K562 (cell line): ENCODE data around the gene CMTR1. TPM values are rescaled to one million over a fixed set of nuclear protein-coding genes. Genes with fewer than 3 reads are reported as not detected.
"Not testable (repeated sequence)": the region's sequence is repeated elsewhere in the genome, so short reads cannot be mapped to it uniquely, and the experiment has no call there.

Source experiments
- CC2D1A ChIP-seq: fragments of 450-650 bp; IDR thresholded peaks from 2 replicates; pipeline ENCODE4 v1.6.1; 2017; ENCODE audit warnings: mild to moderate bottlenecking
- DMBX1 ChIP-seq: fragments of 250-450 bp; sonication (Bioruptor Pico); IDR thresholded peaks from 2 replicates; pipeline ENCODE4 v1.8.0; 2022; ENCODE audit warnings: inconsistent platforms, mild to moderate bottlenecking, moderate library complexity, borderline replicate concordance
- DPF2 ChIP-seq: fragments of 450-650 bp; IDR thresholded peaks from 2 replicates; pipeline ENCODE4 v1.6.1; 2016
- ESRRA ChIP-seq: fragments of 450-650 bp; IDR thresholded peaks from 2 replicates; pipeline ENCODE4 v1.6.1; 2014; ENCODE audit warnings: low read depth, mild to moderate bottlenecking, moderate library complexity, borderline replicate concordance
- JUND ChIP-seq, 2 experiments: IDR thresholded peaks; 2 replicates in 1 of 2; 3 replicates in 1 of 2; pipeline ENCODE4 v1.6.1; 2011; ENCODE audit warnings: borderline replicate concordance in 2 of 2, low read depth in 2 of 2, low read length in 2 of 2, improper control_type of control experiment in 1 of 2, missing biosample characterization in 1 of 2, missing genetic modification characterization in 1 of 2, missing genetic modification reagents in 1 of 2
- KDM1A ChIP-seq, 2 experiments: fragments of 450-650 bp; IDR thresholded peaks; 2 replicates each; pipeline ENCODE4 v1.6.1; 2016; ENCODE audit warnings: mild to moderate bottlenecking in 2 of 2
- MAZ ChIP-seq, 2 experiments: fragments of 450-650 bp in 1 of 2; sonication (generic) in 1 of 2; formaldehyde crosslinking; IDR thresholded peaks in 1 of 2; conservative IDR thresholded peaks in 1 of 2; 2 replicates each; pipeline versions ENCODE4 v1.4.0 to v1.5.0; 2020; ENCODE audit warnings: mild to moderate bottlenecking in 1 of 2, missing genetic modification reagents in 1 of 2
- MEIS2 ChIP-seq: fragments of 450-650 bp; IDR thresholded peaks from 2 replicates; pipeline ENCODE4 v1.6.1; 2014; ENCODE audit warnings: mild to moderate bottlenecking; ENCODE audit not compliant: partially characterized antibody
- MTA3 ChIP-seq: fragments of 450-650 bp; formaldehyde crosslinking; IDR thresholded peaks from 2 replicates; pipeline ENCODE4 v1.6.1; 2017; ENCODE audit warnings: mild to moderate bottlenecking, borderline replicate concordance
- PML ChIP-seq: IDR thresholded peaks from 2 replicates; pipeline ENCODE4 v1.6.1; 2012; ENCODE audit warnings: low read length, inconsistent platforms
- RAD21 ChIP-seq, 2 experiments: fragments of 250-450 bp in 1 of 2; fragments of 450-650 bp in 1 of 2; sonication (Bioruptor Pico) in 1 of 2; formaldehyde crosslinking in 1 of 2; IDR thresholded peaks in 1 of 2; conservative IDR thresholded peaks in 1 of 2; 2 replicates each; pipeline versions ENCODE4 v1.4.0 to v1.8.0; 2020 to 2022; ENCODE audit warnings: mild to moderate bottlenecking in 2 of 2, moderate library complexity in 1 of 2
- RCOR1 ChIP-seq, 2 experiments: IDR thresholded peaks; 2 replicates each; pipeline ENCODE4 v1.6.1; 2012; ENCODE audit warnings: low read depth in 2 of 2, low read length in 2 of 2, borderline replicate concordance in 1 of 2, improper control_type of control experiment in 1 of 2
- SMAD4 ChIP-seq: fragments of 250-450 bp; sonication (Bioruptor Pico); conservative IDR thresholded peaks from 2 replicates; pipeline ENCODE4 v1.8.0; 2021; ENCODE audit warnings: inconsistent platforms, mild to moderate bottlenecking, moderate library complexity
- SOX6 ChIP-seq: fragments of 450-650 bp; IDR thresholded peaks from 2 replicates; pipeline ENCODE4 v1.6.1; 2014; ENCODE audit warnings: mild to moderate bottlenecking
- STAT5A ChIP-seq: IDR thresholded peaks from 2 replicates; pipeline ENCODE4 v1.6.1; 2012; ENCODE audit warnings: low read length, inconsistent platforms, borderline replicate concordance
- TCF3 ChIP-seq: sonication (generic); formaldehyde crosslinking; IDR thresholded peaks from 2 replicates; pipeline ENCODE4 v1.4.0; 2020; ENCODE audit warnings: mild to moderate bottlenecking, missing genetic modification reagents
- TEAD4 ChIP-seq, 2 experiments: sonication (generic) in 1 of 2; formaldehyde crosslinking in 1 of 2; IDR thresholded peaks; 2 replicates each; pipeline versions ENCODE4 v1.6.1 to v1.8.0; 2012 to 2022; ENCODE audit warnings: borderline replicate concordance in 1 of 2, inconsistent platforms in 1 of 2, low read length in 1 of 2, mild to moderate bottlenecking in 1 of 2, missing genetic modification reagents in 1 of 2
- VEZF1 ChIP-seq: fragments of 200-800 bp; sonication (Bioruptor generic); IDR thresholded peaks from 2 replicates; pipeline ENCODE4 v1.6.1; 2017; ENCODE audit warnings: missing genetic modification characterization, missing compliant biosample characterization
- ZFP36 ChIP-seq: fragments of 150-350 bp; IDR thresholded peaks from 2 replicates; pipeline ENCODE4 v1.6.1; 2018; ENCODE audit warnings: low read length, low read depth; ENCODE audit not compliant: partially characterized antibody
- ZKSCAN8 ChIP-seq: fragments of 200-800 bp; sonication (Bioruptor generic); IDR thresholded peaks from 2 replicates; pipeline ENCODE4 v1.6.1; 2016; ENCODE audit warnings: missing genetic modification characterization, missing compliant biosample characterization
- ZNF175 ChIP-seq: fragments of 200-800 bp; sonication (Bioruptor generic); IDR thresholded peaks from 2 replicates; pipeline ENCODE4 v1.6.1; 2016; ENCODE audit warnings: low read depth, mild to moderate bottlenecking, missing genetic modification characterization, missing compliant biosample characterization
- ZNF197 ChIP-seq: fragments of 200-800 bp; sonication (Bioruptor generic); IDR thresholded peaks from 2 replicates; pipeline ENCODE4 v1.6.1; 2016; ENCODE audit warnings: low read depth, missing genetic modification characterization, missing compliant biosample characterization
- ZNF584 ChIP-seq: fragments of 200-800 bp; sonication (Bioruptor generic); IDR thresholded peaks from 2 replicates; pipeline ENCODE4 v1.6.1; 2016; ENCODE audit warnings: low read depth, mild to moderate bottlenecking, missing genetic modification characterization, missing compliant biosample characterization
- ZNF589 ChIP-seq: fragments of 200-800 bp; sonication (Bioruptor generic); IDR thresholded peaks from 2 replicates; pipeline ENCODE4 v1.6.1; 2016; ENCODE audit warnings: low read depth, missing genetic modification characterization, missing compliant biosample characterization
- ZNF639 ChIP-seq, 2 experiments: fragments of 200-800 bp in 1 of 2; sonication (Bioruptor generic) in 1 of 2; sonication (generic) in 1 of 2; formaldehyde crosslinking in 1 of 2; IDR thresholded peaks in 1 of 2; conservative IDR thresholded peaks in 1 of 2; 2 replicates each; pipeline versions ENCODE4 v1.5.0 to v1.6.1; 2016 to 2020; ENCODE audit warnings: missing compliant biosample characterization in 1 of 2, missing genetic modification characterization in 1 of 2, missing genetic modification reagents in 1 of 2
- polyA plus RNA-seq, 8 experiments: library from polyadenylated mRNA; depleted of rRNA in 4 of 8; stranded (reverse) in 5 of 8; unstranded in 3 of 8; fragments of >200 nt; fragmentation: Nextera tagmentation in 2 of 8; fragmentation: Illumina TruSeq in 1 of 8; extraction: Ambion mirVana in 2 of 8; extraction: Trizol in 1 of 8; gene quantifications; 2 replicates each; pipeline versions ENCODE4 v1.2.1 to v1.2.3, GENCODE V29; 2011 to 2014; ENCODE audit warnings: inconsistent platforms in 1 of 8, missing spikeins in 1 of 8
- total RNA-seq, 7 experiments: library from RNA; depleted of rRNA in 6 of 7; stranded (reverse); fragments of >200 nt in 6 of 7; fragmentation: Illumina TruSeq in 2 of 7; extraction: Trizol in 2 of 7; gene quantifications; 2 replicates each; pipeline versions ENCODE4 v1.2.1 to v1.2.3, GENCODE V29; 2011 to 2021; ENCODE audit warnings: low replicate concordance in 1 of 7

CMTR1 gene
- total and polyA plus RNA-seq, 9 of the 15 experiments (the other 6 are each of a cell fraction or from before 2014, with no cell fraction given), result 2.9 to 63.5 (median 49.5) TPM

- TF ChIP-seq ZNF197 (CRISPR knock-in tag) (peak; percentile 86; the same call in 1 of the 2 replicates), DPF2 (peak; percentile 84), KDM1A (IDR thresholded peaks at IDR 0.05) (peak; percentile 45 to 70; a peak in 3 of 4 replicates), ZFP36 (peak; percentile 17), MTA3 (0 out of 2 replicates have a peak, but pooled peaks have one; percentile 46), CC2D1A (peak; percentile 41; the same call in 1 of the 2 replicates), ZNF175 (CRISPR knock-in tag) (peak; percentile 80), RAD21 (CRISPR knock-in tag; conservative IDR thresholded peaks at IDR 0.05 in 1 of 2, IDR thresholded peaks at IDR 0.05 in 1 of 2) (peak in 1 of 2 experiments; percentile 5; a peak in 1 of 4 replicates), MAZ (CRISPR knock-in tag; conservative IDR thresholded peaks at IDR 0.05 in 1 of 2, IDR thresholded peaks at IDR 0.05 in 1 of 2) (0 out of 4 replicates have a peak, but pooled peaks of 1 of the 2 experiments have one; percentile 22), ZKSCAN8 (CRISPR knock-in tag) (peak; percentile 69; the same call in 1 of the 2 replicates), VEZF1 (CRISPR knock-in tag) (peak; percentile 44), MEIS2 (peak; percentile 47), ZNF589 (CRISPR knock-in tag) (0 out of 2 replicates have a peak, but pooled peaks have one; percentile 65), DMBX1 (CRISPR knock-in tag) (peak; percentile 85), ESRRA (peak; percentile 89), JUND (IDR thresholded peaks at IDR 0.05; ENCODE audit: borderline replicate concordance, low read depth, low read length) (peak; percentile 52; the same call in 1 of the 2 replicates), ZNF639 (CRISPR knock-in tag; conservative IDR thresholded peaks at IDR 0.05 in 1 of 2, IDR thresholded peaks at IDR 0.05 in 1 of 2) (peak in 1 of 2 experiments; percentile 61; a peak in 2 of 4 replicates), SMAD4 (CRISPR knock-in tag) (peak; percentile 79; the same call in 1 of the 2 replicates), ZNF584 (CRISPR knock-in tag) (0 out of 2 replicates have a peak, but pooled peaks have one; percentile 38), TEAD4 (IDR thresholded peaks at IDR 0.05; ENCODE audit: low read length) (peak; percentile 93), PML (peak; percentile 87), STAT5A (peak; percentile 73; the same call in 1 of the 2 replicates), TCF3 (CRISPR knock-in tag) (peak; percentile 89), RCOR1 (IDR thresholded peaks at IDR 0.05; ENCODE audit: borderline replicate concordance in 1 of 2, low read depth in 2 of 2, low read length in 2 of 2) (peak in 1 of 2 experiments; percentile 83; a peak in 3 of 4 replicates), SOX6 (peak; percentile 87)
- TF ChIP-seq JUND (tag; IDR thresholded peaks at IDR 0.05; ENCODE audit: borderline replicate concordance, low read depth, low read length); TEAD4 (CRISPR knock-in tag; IDR thresholded peaks at IDR 0.05; ENCODE audit: borderline replicate concordance): not testable (repeated sequence)
Observed at GRCh38 chr6:37401658-37402057, 31.4 kb upstream of the CMTR1 start (continued).
